ENCODE results near the gene THADA. TPM values are rescaled to one million over a fixed set of nuclear protein-coding genes. Genes with fewer than 3 reads are reported as not detected.
"Not testable (repeated sequence)": the region's sequence is repeated elsewhere in the genome, so short reads cannot be mapped to it uniquely, and the experiment has no call there.

Gene THADA
- 48.3 and 48.4 TPM in 2 replicates for total RNA-seq

- H3K4me1 Mint-ChIP-seq (ENCODE audit: low read depth), result peaks cover 32% of the 10 kb centered on the region
- H3K27me3 Mint-ChIP-seq (ENCODE audit: low read depth), result no peaks in the 10 kb centered on the region
- H3K27ac Mint-ChIP-seq, result peak within 1 kb of the TSS; percentile 98
- H3K36me3 Mint-ChIP-seq (ENCODE audit: low read depth), result peaks cover 21% of the 10 kb centered on the region
- intact Hi-C loops (cut with micrococcal nuclease), result loop anchor here (1.0 kb wide), 1 partner anchor 37 kb away; no protein-coding TSS in a partner anchor
- peak; percentile 97 for DNase-seq (ENCODE audit: low spot score)
- no peaks in the 10 kb centered on the region for H3K9me3 Mint-ChIP-seq
- peak within 1 kb of the TSS; percentile 92 for H3K4me3 Mint-ChIP-seq (ENCODE audit: low read depth)
These were observed at the start of gene THADA for GRCh38 chr2:43595603-43596412. TSS of gene THADA (minus strand) at chr2:43596038. CDS start at chr2:43592392, 3,646 bp downstream.

- no peak for DNase-seq (ENCODE audit: low spot score)
- H3K27ac Mint-ChIP-seq, result no peak overlapping the region
- H3K9me3 Mint-ChIP-seq, result peaks cover 5% of the 10 kb centered on the region
- intact Hi-C loops (cut with micrococcal nuclease), result no loop called here
- peaks cover 3% of the 10 kb centered on the region for H3K36me3 Mint-ChIP-seq (ENCODE audit: low read depth)
- peaks cover 3% of the 10 kb centered on the region for H3K4me1 Mint-ChIP-seq (ENCODE audit: low read depth)
- no peak overlapping the region for H3K4me3 Mint-ChIP-seq (ENCODE audit: low read depth)
- peaks cover 2% of the 10 kb centered on the region for H3K27me3 Mint-ChIP-seq (ENCODE audit: low read depth)
These were observed 47.8 kb upstream of the THADA start for GRCh38 chr2:43643680-43644079.

- peaks cover 5% of the 10 kb centered on the region for H3K9me3 Mint-ChIP-seq
- intact Hi-C loops (cut with micrococcal nuclease), result no loop called here
- H3K4me1 Mint-ChIP-seq (ENCODE audit: low read depth), result peaks cover 10% of the 10 kb centered on the region
- H3K27me3 Mint-ChIP-seq (ENCODE audit: low read depth), result peaks cover 8% of the 10 kb centered on the region
- no peak overlapping the region for H3K4me3 Mint-ChIP-seq (ENCODE audit: low read depth)
- H3K27ac Mint-ChIP-seq, result no peak overlapping the region
- H3K36me3 Mint-ChIP-seq (ENCODE audit: low read depth), result peaks cover 3% of the 10 kb centered on the region
- no peak for DNase-seq (ENCODE audit: low spot score)
These were observed 46.5 kb upstream of the THADA start for GRCh38 chr2:43642363-43642762.

- peak within 1 kb of the TSS; percentile 89 for H3K4me3 Mint-ChIP-seq (ENCODE audit: low read depth)
- H3K36me3 Mint-ChIP-seq (ENCODE audit: low read depth), result peaks cover 3% of the 10 kb centered on the region
- peaks cover 32% of the 10 kb centered on the region for H3K27me3 Mint-ChIP-seq (ENCODE audit: low read depth)
- intact Hi-C loops (cut with micrococcal nuclease), result loop anchor here (2.0 to 10.0 kb wide), 2 partner anchors 24 to 358 kb away; partner anchors contain the start of gene LRPPRC
- H3K4me1 Mint-ChIP-seq (ENCODE audit: low read depth), result peaks cover 19% of the 10 kb centered on the region
- H3K27ac Mint-ChIP-seq, result peak within 1 kb of the TSS; percentile 70
- H3K9me3 Mint-ChIP-seq, result peaks cover 5% of the 10 kb centered on the region
- DNase-seq (ENCODE audit: low spot score), result peak; percentile 86
These were observed 41.4 kb upstream of the THADA start, which contains the start of gene PLEKHH2 for GRCh38 chr2:43637030-43637803. TSS of gene PLEKHH2 (plus strand) at chr2:43637260. CDS start at chr2:43644674, 7,414 bp downstream.

GRCh38 chr2:43636621-43637020 is 40.8 kb upstream of the THADA start:
- Mint-ChIP-seq H3K27ac (peak overlapping the region; percentile 70), H3K9me3 (peaks cover 5% of the 10 kb centered on the region), H3K4me3 (ENCODE audit: low read depth) (peak overlapping the region; percentile 89), H3K36me3 (ENCODE audit: low read depth) (peaks cover 3% of the 10 kb centered on the region), H3K27me3 (ENCODE audit: low read depth) (peaks cover 37% of the 10 kb centered on the region), H3K4me1 (ENCODE audit: low read depth) (peaks cover 21% of the 10 kb centered on the region)
- DNase-seq (ENCODE audit: low spot score), result no peak
- intact Hi-C loops (cut with micrococcal nuclease), result loop anchor here (2.0 to 10.0 kb wide), 2 partner anchors 24 to 358 kb away; partner anchors contain the start of gene LRPPRC

- DNase-seq (ENCODE audit: low spot score); H3K36me3 Mint-ChIP-seq (ENCODE audit: low read depth); H3K27ac Mint-ChIP-seq; H3K9me3 Mint-ChIP-seq: not testable (repeated sequence)
- H3K27me3 Mint-ChIP-seq (ENCODE audit: low read depth), result peaks cover 41% of the 10 kb centered on the region
- peak overlapping the region; percentile 56 for H3K4me3 Mint-ChIP-seq (ENCODE audit: low read depth)
- peaks cover 21% of the 10 kb centered on the region for H3K4me1 Mint-ChIP-seq (ENCODE audit: low read depth)
- intact Hi-C loops (cut with micrococcal nuclease), result loop anchor here (2.0 to 10.0 kb wide), 2 partner anchors 23 to 359 kb away; partner anchors contain the start of gene LRPPRC
These were observed 40.3 kb upstream of the THADA start for GRCh38 chr2:43636153-43636552.

- no peak for DNase-seq (ENCODE audit: low spot score)
- no peak overlapping the region for H3K4me3 Mint-ChIP-seq (ENCODE audit: low read depth)
These were observed 38.9 kb upstream of the THADA start for GRCh38 chr2:43634604-43635306.

GRCh38 chr2:43631618-43632317 is 35.9 kb upstream of the THADA start:
- no peaks in the 10 kb centered on the region for H3K36me3 Mint-ChIP-seq (ENCODE audit: low read depth)
- intact Hi-C loops (cut with micrococcal nuclease), result loop anchor here (10.0 kb wide), 1 partner anchor 363 kb away; the partner anchor contains the start of gene LRPPRC
- H3K27me3 Mint-ChIP-seq (ENCODE audit: low read depth), result peaks cover 41% of the 10 kb centered on the region
- no peak for DNase-seq (ENCODE audit: low spot score)
- H3K27ac Mint-ChIP-seq, result no peak overlapping the region
- H3K9me3 Mint-ChIP-seq, result no peaks in the 10 kb centered on the region
- H3K4me1 Mint-ChIP-seq (ENCODE audit: low read depth), result peaks cover 14% of the 10 kb centered on the region
- H3K4me3 Mint-ChIP-seq (ENCODE audit: low read depth), result no peak overlapping the region

More at GRCh38 chr2:43634604-43635306, 38.9 kb upstream of the THADA start:
- Mint-ChIP-seq H3K27me3 (ENCODE audit: low read depth) (peaks cover 44% of the 10 kb centered on the region), H3K36me3 (ENCODE audit: low read depth) (peaks cover 3% of the 10 kb centered on the region), H3K9me3 (peaks cover 5% of the 10 kb centered on the region), H3K27ac (no peak overlapping the region), H3K4me1 (ENCODE audit: low read depth) (peaks cover 21% of the 10 kb centered on the region)
- intact Hi-C loops (cut with micrococcal nuclease), result loop anchor here (10.0 kb wide), 1 partner anchor 360 kb away; the partner anchor contains the start of gene LRPPRC

GRCh38 chr2:43622931-43623451 is 27.2 kb upstream of the THADA start:
- H3K27me3 Mint-ChIP-seq (ENCODE audit: low read depth), result peaks cover 23% of the 10 kb centered on the region
- intact Hi-C loops (cut with micrococcal nuclease), result no loop called here
- H3K36me3 Mint-ChIP-seq (ENCODE audit: low read depth), result no peaks in the 10 kb centered on the region
- H3K9me3 Mint-ChIP-seq, result no peaks in the 10 kb centered on the region
- H3K4me1 Mint-ChIP-seq (ENCODE audit: low read depth), result no peaks in the 10 kb centered on the region
- no peak overlapping the region for H3K4me3 Mint-ChIP-seq (ENCODE audit: low read depth)
- no peak overlapping the region for H3K27ac Mint-ChIP-seq
- no peak for DNase-seq (ENCODE audit: low spot score)

GRCh38 chr2:43619511-43619910 is 23.7 kb upstream of the THADA start:
- Mint-ChIP-seq H3K9me3 (no peaks in the 10 kb centered on the region), H3K4me1 (ENCODE audit: low read depth) (no peaks in the 10 kb centered on the region), H3K27ac (no peak overlapping the region), H3K27me3 (ENCODE audit: low read depth) (peaks cover 25% of the 10 kb centered on the region), H3K4me3 (ENCODE audit: low read depth) (no peak overlapping the region), H3K36me3 (ENCODE audit: low read depth) (no peaks in the 10 kb centered on the region)
- DNase-seq (ENCODE audit: low spot score), result no peak
- intact Hi-C loops (cut with micrococcal nuclease), result no loop called here

GRCh38 chr2:43616967-43617680 is 21.3 kb upstream of the THADA start:
- Mint-ChIP-seq H3K4me1 (ENCODE audit: low read depth) (peaks cover 5% of the 10 kb centered on the region), H3K36me3 (ENCODE audit: low read depth) (no peaks in the 10 kb centered on the region), H3K9me3 (no peaks in the 10 kb centered on the region), H3K27me3 (ENCODE audit: low read depth) (peaks cover 14% of the 10 kb centered on the region), H3K4me3 (ENCODE audit: low read depth) (no peak overlapping the region), H3K27ac (no peak overlapping the region)
- no peak for DNase-seq (ENCODE audit: low spot score)
- intact Hi-C loops (cut with micrococcal nuclease), result no loop called here
